Dedifferentiated amniotic fluid mesenchymal stem cell (primary cell): Measurements from ENCODE around the gene USO1.
"Not testable (repeated sequence)": the region's sequence is repeated elsewhere in the genome, so short reads cannot be mapped to it uniquely, and the experiment has no call there.

Experiments
- DNase-seq: peaks from one replicate; pipeline ENCODE4 v3.0.0-alpha.2; 2016; ENCODE audit errors: extremely low spot score

The USO1 gene, protein sequence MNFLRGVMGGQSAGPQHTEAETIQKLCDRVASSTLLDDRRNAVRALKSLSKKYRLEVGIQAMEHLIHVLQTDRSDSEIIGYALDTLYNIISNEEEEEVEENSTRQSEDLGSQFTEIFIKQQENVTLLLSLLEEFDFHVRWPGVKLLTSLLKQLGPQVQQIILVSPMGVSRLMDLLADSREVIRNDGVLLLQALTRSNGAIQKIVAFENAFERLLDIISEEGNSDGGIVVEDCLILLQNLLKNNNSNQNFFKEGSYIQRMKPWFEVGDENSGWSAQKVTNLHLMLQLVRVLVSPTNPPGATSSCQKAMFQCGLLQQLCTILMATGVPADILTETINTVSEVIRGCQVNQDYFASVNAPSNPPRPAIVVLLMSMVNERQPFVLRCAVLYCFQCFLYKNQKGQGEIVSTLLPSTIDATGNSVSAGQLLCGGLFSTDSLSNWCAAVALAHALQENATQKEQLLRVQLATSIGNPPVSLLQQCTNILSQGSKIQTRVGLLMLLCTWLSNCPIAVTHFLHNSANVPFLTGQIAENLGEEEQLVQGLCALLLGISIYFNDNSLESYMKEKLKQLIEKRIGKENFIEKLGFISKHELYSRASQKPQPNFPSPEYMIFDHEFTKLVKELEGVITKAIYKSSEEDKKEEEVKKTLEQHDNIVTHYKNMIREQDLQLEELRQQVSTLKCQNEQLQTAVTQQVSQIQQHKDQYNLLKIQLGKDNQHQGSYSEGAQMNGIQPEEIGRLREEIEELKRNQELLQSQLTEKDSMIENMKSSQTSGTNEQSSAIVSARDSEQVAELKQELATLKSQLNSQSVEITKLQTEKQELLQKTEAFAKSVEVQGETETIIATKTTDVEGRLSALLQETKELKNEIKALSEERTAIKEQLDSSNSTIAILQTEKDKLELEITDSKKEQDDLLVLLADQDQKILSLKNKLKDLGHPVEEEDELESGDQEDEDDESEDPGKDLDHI

GRCh38 chr4:75724066-75724866, at the start of gene USO1:
Gene USO1, plus strand, starts transcription at chr4:75724577. Its CDS starts 243 bp downstream, at chr4:75724820.
- peak; percentile 99 for DNase-seq

- DNase-seq: no peak
Observed at GRCh38 chr4:75675004-75675531, 49.3 kb upstream of the USO1 start.

DNA sequence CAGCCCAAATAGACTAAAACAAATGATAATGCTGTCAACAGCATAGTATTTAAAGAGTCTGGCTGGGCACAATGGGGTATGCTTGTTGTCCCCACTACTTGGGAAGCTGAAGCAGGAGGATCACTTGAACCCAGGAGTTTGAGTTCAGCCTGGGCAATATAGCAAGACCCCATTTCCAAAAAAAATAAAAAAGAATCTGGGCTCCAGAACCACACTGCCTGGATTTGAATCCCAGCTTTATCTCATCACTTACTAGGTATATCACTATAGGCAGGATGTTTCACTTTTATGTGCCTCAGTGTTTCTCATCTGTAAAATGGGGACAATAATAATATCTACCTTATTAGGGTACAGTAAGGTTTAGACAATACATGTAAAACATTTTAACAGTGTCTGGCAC, 45.9 kb upstream of the USO1 start:
- no peak for DNase-seq

- DNase-seq: no peak
Observed at GRCh38 chr4:75678965-75679364, 45.4 kb upstream of the USO1 start.

DNA sequence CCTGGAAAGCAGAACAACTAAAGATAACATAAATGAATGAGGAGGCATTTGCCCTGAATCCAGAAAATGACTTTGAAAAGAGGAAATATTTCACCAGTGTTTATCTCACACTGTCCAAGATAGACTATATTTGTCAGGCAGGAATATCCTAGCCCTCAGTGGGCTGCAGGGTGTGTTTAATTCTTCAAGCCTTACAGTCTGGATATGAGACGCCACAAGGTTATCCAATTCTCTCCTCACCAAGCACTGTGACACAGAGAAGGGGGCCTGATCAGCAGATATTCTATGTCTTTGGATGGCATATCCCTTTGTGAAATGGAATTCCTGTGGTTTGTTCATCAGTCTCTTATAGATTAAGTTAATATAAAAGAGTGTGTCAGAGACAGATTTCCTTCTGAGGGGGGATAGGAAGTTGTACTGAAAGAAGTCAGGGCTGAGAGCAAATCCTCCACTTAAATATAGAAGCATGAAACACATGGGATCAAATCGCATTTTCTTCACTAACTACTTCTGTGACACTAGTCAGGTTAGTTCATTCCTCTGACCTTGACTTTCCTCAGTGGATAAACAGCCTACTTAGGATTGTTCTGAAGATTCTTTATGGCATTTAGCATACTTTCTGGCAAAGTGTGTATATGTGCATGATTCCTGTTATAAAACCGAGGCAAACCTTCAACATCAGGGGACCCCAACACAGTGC, 44.4 kb upstream of the USO1 start:
- DNase-seq: no peak

DNA sequence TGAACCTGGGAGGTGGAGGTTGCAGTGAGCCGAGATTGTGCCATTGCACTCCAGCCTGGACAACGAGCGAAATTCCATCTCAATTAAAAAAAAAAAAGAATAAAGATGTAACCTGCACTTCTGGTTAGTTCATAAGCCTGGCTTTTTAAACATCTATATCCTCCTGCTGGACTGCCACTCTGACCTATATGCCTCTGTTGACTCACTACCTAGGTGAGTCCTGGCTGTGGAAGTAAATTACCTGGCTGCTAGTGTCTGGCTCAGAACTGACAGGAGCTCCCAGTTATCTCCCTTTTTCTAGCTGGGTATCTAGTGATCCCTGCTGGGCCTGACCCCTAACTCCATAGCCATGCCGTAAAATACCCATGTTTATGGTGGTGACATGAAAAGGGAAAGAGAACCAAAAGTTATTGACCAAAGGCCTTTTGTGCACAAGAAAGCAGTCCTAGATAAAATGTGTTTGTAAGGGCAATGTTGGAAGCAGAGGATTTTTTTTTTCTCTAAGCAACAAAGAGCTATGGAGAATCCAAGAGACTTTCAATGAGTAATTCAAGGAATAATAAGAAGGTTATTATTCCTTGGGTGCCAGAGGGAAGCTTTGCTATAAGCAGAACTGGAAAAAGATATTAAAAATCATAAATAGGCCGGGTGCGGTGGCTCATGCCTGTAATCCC, 40.8 kb upstream of the USO1 start:
- DNase-seq: no peak

GRCh38 chr4:75685546-75686189, 38.7 kb upstream of the USO1 start:
- no peak for DNase-seq

GRCh38 chr4:75686346-75686745, 38.0 kb upstream of the USO1 start:
- DNase-seq: no peak

- not testable (repeated sequence) for DNase-seq
Observed at GRCh38 chr4:75687125-75687524, 37.3 kb upstream of the USO1 start.

DNA sequence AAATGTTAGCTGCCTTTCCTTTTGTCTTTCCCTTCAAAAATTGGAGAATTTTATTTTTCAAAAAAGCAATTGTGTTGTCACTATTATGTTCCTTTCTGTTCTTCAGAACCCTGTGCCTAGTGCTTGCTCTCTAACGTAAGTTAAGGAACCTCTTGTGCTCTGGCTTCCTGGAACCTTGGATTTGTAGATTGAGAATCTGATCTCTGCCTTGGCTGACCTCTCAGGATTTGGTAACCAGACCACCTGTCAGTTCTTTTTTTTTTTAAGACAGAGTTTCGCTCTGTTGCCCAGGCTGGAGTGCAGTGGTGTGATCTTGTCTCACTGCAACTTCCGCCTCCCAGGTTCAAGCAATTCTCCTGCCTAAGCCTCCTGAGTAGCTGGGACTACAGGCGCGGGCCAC, 32.3 kb upstream of the USO1 start:
- DNase-seq: not testable (repeated sequence)

DNA sequence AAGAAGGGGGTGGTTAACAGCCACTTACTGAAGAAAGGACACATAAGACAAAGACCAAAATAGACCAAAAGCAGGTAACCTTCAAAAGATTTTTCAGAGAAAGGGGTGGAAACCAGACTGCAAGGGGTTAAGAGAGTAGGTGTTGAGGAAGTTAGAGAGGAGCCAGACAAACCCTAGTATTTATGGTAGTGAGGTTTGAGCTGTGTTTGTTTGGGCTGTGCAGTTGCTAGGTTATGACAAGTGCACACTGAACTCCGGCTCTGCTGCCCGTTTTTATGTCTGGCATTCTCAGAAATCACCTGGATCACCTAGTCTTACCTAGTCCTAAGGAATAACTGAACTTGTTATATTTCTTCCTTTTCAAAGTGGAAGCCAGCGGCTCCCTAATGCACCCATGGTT, 28.3 kb upstream of the USO1 start:
- no peak for DNase-seq

- no peak for DNase-seq
Observed at GRCh38 chr4:75696581-75696980, 27.8 kb upstream of the USO1 start.

DNA sequence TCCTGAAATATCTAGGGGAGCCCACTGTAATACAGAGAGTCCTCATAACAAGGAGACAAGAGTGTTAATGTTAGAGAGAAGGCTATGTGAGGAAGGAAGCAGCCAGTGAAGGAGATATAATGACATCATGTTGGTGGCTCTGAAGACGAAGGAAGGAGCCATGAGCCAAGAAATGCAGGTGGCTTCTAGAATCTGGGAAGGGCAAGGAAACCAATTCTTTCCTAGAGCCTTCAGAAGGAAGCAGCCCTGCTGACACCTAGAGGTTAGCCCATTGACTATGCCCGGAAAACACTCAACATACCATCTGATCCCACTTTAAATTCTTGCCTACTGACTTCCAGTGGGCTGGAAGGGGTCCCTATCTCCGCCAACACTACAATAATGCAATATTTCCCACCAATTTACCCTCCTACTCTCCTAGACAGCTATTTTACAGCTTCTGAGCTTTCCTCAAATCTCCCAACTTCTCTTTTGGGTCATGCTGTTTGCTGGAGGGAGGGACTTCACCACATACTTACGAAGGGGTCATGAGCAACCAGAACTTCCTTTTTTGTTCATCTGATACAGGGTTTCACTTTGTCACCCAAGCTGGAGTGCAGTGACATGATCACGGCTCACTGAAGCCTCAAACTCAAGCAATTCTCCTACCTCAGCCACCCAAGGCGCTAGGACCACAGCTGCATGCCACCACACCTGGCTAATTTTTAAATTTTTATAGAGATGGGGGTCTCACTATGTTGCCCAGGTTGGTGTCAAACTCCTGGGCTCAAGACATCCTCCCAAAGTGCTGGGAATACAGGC, 26.0 kb upstream of the USO1 start:
- DNase-seq: no peak

- no peak for DNase-seq
Observed at GRCh38 chr4:75698963-75699228, 25.5 kb upstream of the USO1 start.

DNA sequence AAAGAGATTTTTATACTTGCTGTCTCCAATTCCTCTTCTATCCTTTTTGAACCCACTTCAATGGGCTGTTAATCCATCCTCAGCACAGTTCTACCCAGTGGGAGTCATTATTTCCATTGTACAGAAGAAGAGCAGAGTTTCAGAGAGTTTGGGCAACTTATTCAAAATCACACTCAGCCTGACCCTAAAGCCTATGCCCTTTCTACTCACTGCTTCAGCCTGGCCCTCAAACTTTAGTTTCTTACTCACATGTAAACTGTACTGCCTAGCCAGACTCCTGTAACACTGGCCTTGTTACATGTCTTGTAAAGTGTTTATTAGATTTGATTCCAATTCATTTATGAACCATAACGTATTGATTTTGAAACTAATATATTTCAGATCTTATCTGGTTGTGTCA, 25.1 kb upstream of the USO1 start:
- no peak for DNase-seq

DNA sequence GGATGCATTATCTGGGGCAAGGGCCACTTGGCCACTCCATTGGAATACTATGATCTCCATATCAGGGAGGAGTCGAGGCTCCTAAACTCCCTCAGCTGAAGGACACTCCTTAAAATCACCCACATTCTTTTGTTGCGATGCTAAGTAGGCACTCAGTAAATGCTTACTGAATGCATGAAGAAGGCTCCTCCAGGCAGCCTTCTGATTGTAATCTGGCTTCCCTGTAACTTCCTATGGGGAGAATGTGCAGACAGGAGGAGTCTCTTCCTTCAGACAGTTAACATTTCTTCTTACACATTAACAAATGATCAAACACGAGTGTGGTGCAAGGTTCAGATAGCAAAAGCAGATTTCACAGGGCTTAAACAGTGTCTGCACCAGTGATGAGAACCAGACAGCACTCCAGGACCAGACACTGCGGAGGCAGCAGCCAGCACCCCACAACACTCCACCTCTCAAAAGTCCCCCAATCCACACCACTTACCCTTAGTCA, 21.4 kb upstream of the USO1 start:
- no peak for DNase-seq

- DNase-seq: no peak
Observed at GRCh38 chr4:75705198-75705977, 19.0 kb upstream of the USO1 start.

GRCh38 chr4:75708218-75708691, 16.1 kb upstream of the USO1 start:
- DNase-seq: no peak
